Panc1 (cell line): ENCODE results near the gene HCN4. TPM values are rescaled to one million over a fixed set of nuclear protein-coding genes. Genes with fewer than 3 reads are reported as not detected.

ENCODE experiments used
- ATAC-seq: fragments of 200-7000 bp; cut with Tn5 transposase; 2 replicates; pipeline ENCODE4 v1.9.1; 2020; ENCODE audit warnings: mild to moderate bottlenecking, moderate library complexity
- BruUV-seq: library from RNA; stranded (reverse); fragments of 400-500 nt; replicated peaks from 2 replicates; lab custom pipeline; 2021; lab: Mats Ljungman, UMichigan
- CTCF ChIA-PET: fragments of 300-600 bp; sonication (Branson Sonifier 250); formaldehyde crosslinking; loops from one replicate; lab custom pipeline; 2022; ENCODE audit warnings: antibody characterized with exemption; lab: Charles Lee
- POLR2A ChIA-PET: fragments of 300-600 bp; sonication (Branson Sonifier 250); formaldehyde crosslinking; loops from one replicate; lab custom pipeline; 2022; ENCODE audit warnings: antibody characterized with exemption; lab: Charles Lee
- DNase-seq: peaks from one replicate; pipeline ENCODE4 v3.0.0-alpha.2; 2010; ENCODE audit warnings: low read depth, low spot score
- H3K27ac ChIP-seq: 2 replicates; pipeline ENCODE4 v1.5.1; 2011; ENCODE audit warnings: mild to moderate bottlenecking, low read length, inconsistent platforms
- H3K27me3 ChIP-seq: fragments of 200-500 bp; sonication (Bioruptor generic); 2 replicates; pipeline ENCODE4 v1.6.0; 2014; ENCODE audit warnings: low read length, inconsistent platforms; ENCODE audit not compliant: control insufficient read depth, insufficient read depth
- H3K36me3 ChIP-seq: fragments of 200-500 bp; sonication (Bioruptor generic); 2 replicates; pipeline ENCODE4 v1.5.1; 2014; ENCODE audit warnings: inconsistent platforms, mild to moderate bottlenecking, low read length, moderate library complexity; ENCODE audit not compliant: control insufficient read depth, insufficient read depth
- H3K4me1 ChIP-seq: 2 replicates; pipeline ENCODE4 v1.5.1; 2011; ENCODE audit warnings: inconsistent platforms, mild to moderate bottlenecking, low read length, moderate library complexity; ENCODE audit not compliant: control insufficient read depth, insufficient read depth
- H3K4me3 ChIP-seq, 2 experiments: 2 replicates each; pipeline ENCODE4 v1.5.1; 2011 to 2012; ENCODE audit warnings: low read depth in 2 of 2, low read length in 2 of 2, mild to moderate bottlenecking in 2 of 2, inconsistent platforms in 1 of 2, moderate library complexity in 1 of 2
- H3K9me3 ChIP-seq: fragments of 200-500 bp; sonication (Bioruptor generic); 2 replicates; pipeline ENCODE4 v1.5.1; 2014; ENCODE audit warnings: low read depth, mild to moderate bottlenecking, inconsistent platforms, low read length, moderate library complexity; ENCODE audit not compliant: control insufficient read depth, insufficient read depth
- POLR2AphosphoS5 ChIP-seq: IDR thresholded peaks from 2 replicates; pipeline ENCODE4 v1.6.1; 2012; ENCODE audit warnings: mild to moderate bottlenecking, low read depth, low read length, moderate library complexity
- SIN3A ChIP-seq: IDR thresholded peaks from 2 replicates; pipeline ENCODE4 v1.6.1; 2012; ENCODE audit warnings: low read depth, mild to moderate bottlenecking, low read length, moderate library complexity, borderline replicate concordance; ENCODE audit not compliant: insufficient read depth
- TCF7L2 ChIP-seq: IDR thresholded peaks from 2 replicates; pipeline ENCODE4 v1.6.1; 2011; ENCODE audit warnings: mild to moderate bottlenecking, low read depth, low read length, inconsistent platforms
- in situ Hi-C: cut with HindIII; loops from 2 replicates; pipeline ENCODE4 v1.10.0; 2016; ENCODE audit warnings: low sequenced_read_pairs, low pct_unique_long_range_greater_than_20kb
- intact Hi-C: fragments of 100-400 bp; cut with micrococcal nuclease; formaldehyde crosslinking; loops from one replicate; pipeline ENCODE4 v1.10.0; 2022; ENCODE audit not compliant: unreplicated experiment
- total RNA-seq: library from RNA; stranded (reverse); gene quantifications from one replicate; pipeline ENCODE4 v1.2.1, GENCODE V29; 2021; ENCODE audit not compliant: unreplicated experiment
- TF ChIP-seq, protein P1 (sequence below): fragments of 450-650 bp; IDR thresholded peaks from 2 replicates; pipeline ENCODE4 v1.5.1; 2017; ENCODE audit warnings: mild to moderate bottlenecking
- TF ChIP-seq, protein P2 (sequence below), 2 experiments: IDR thresholded peaks; 2 replicates each; pipeline ENCODE4 v1.6.1; 2011 to 2012; ENCODE audit warnings: low read depth in 2 of 2, control low read depth in 1 of 2, low read length in 1 of 2, mild to moderate bottlenecking in 1 of 2, moderate library complexity in 1 of 2; ENCODE audit not compliant: insufficient read depth in 1 of 2

The HCN4 gene
- total RNA-seq, 1 experiment from 2014 or later, result 0.15 TPM

DNA sequence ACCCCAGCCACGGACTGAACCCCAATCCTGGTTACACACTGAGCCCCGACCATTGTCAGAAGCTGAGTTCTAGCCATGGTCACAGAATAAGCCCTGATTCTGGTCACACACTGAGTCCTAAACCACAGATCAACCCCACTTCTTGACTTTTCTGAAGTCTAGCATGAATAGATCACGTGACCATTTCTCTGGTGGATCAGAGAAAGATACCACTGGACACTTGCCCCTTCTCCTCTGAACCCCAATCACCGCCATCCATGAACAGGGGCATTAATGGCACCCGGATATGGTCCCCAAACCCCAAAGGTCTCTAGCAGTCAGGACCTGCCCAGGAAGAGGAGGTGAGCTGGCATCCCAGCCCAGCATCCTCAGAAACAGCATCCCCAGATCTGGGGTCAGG lies 9.1 kb downstream of the HCN4 start:
- Histone ChIP-seq H3K36me3 (no peaks in the 10 kb centered on the region), H3K9me3 (no peaks in the 10 kb centered on the region), H3K4me3 (no peak overlapping the region), H3K27ac (no peak overlapping the region), H3K27me3 (peaks cover 2% of the 10 kb centered on the region; the same call in 1 of the 2 replicates), H3K4me1 (no peaks in the 10 kb centered on the region)
- intact Hi-C loops (no loop called here), in situ Hi-C loops (no loop called here)
- no peak for DNase-seq
- BruUV-seq, result no TSS peak
- ChIA-PET CTCF (no interaction called here), POLR2A (no interaction called here)
- ATAC-seq, result no peak
- TF ChIP-seq, protein P1, sequence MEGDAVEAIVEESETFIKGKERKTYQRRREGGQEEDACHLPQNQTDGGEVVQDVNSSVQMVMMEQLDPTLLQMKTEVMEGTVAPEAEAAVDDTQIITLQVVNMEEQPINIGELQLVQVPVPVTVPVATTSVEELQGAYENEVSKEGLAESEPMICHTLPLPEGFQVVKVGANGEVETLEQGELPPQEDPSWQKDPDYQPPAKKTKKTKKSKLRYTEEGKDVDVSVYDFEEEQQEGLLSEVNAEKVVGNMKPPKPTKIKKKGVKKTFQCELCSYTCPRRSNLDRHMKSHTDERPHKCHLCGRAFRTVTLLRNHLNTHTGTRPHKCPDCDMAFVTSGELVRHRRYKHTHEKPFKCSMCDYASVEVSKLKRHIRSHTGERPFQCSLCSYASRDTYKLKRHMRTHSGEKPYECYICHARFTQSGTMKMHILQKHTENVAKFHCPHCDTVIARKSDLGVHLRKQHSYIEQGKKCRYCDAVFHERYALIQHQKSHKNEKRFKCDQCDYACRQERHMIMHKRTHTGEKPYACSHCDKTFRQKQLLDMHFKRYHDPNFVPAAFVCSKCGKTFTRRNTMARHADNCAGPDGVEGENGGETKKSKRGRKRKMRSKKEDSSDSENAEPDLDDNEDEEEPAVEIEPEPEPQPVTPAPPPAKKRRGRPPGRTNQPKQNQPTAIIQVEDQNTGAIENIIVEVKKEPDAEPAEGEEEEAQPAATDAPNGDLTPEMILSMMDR, result no peak
- no peak for TF ChIP-seq SIN3A
- no peak for TF ChIP-seq TCF7L2
- TF ChIP-seq, protein P2, sequence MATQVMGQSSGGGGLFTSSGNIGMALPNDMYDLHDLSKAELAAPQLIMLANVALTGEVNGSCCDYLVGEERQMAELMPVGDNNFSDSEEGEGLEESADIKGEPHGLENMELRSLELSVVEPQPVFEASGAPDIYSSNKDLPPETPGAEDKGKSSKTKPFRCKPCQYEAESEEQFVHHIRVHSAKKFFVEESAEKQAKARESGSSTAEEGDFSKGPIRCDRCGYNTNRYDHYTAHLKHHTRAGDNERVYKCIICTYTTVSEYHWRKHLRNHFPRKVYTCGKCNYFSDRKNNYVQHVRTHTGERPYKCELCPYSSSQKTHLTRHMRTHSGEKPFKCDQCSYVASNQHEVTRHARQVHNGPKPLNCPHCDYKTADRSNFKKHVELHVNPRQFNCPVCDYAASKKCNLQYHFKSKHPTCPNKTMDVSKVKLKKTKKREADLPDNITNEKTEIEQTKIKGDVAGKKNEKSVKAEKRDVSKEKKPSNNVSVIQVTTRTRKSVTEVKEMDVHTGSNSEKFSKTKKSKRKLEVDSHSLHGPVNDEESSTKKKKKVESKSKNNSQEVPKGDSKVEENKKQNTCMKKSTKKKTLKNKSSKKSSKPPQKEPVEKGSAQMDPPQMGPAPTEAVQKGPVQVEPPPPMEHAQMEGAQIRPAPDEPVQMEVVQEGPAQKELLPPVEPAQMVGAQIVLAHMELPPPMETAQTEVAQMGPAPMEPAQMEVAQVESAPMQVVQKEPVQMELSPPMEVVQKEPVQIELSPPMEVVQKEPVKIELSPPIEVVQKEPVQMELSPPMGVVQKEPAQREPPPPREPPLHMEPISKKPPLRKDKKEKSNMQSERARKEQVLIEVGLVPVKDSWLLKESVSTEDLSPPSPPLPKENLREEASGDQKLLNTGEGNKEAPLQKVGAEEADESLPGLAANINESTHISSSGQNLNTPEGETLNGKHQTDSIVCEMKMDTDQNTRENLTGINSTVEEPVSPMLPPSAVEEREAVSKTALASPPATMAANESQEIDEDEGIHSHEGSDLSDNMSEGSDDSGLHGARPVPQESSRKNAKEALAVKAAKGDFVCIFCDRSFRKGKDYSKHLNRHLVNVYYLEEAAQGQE (IDR thresholded peaks at IDR 0.05; ENCODE audit: insufficient read depth in 1 of 2, low read depth in 2 of 2, low read length in 1 of 2), result no peak
- TF ChIP-seq POLR2AphosphoS5, result no peak

DNA sequence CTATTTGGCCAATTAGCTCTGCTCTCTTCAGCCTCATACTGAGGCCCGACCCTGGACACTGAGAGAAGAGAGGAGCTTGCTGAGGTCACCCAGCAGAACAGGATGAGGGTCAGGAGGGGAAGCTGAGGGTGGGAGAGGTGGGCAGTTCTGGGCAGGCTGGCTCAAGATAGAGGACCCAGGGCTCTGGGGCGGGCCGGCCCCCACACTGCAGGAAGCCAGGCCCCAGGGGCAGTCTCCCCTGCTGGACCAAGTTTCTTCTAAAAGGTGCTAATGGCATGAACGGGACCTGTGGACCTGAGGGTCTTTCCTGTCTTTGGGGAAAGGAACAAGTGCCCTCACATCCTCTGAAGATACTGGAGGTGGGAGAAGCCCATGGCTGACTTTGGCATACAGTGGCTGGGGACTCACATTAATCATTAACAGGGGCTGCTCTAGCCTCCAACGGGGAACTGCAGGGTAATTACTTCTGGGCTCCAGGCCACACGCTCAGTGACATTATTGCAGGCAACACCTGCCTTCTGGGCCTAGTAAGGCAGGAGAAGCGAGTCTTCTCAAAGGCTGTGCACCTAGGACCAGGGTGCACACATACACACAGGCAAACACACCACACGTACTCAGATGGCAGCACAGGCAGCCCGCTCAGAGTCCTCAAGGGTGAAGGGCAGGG lies 10.6 kb downstream of the HCN4 start:
- BruUV-seq, result no TSS peak
- DNase-seq, result no peak

More for the DNA sequence above, 10.6 kb downstream of the HCN4 start:
- Histone ChIP-seq H3K4me1 (no peaks in the 10 kb centered on the region), H3K9me3 (no peaks in the 10 kb centered on the region), H3K4me3 (no peak overlapping the region), H3K27ac (no peak overlapping the region), H3K36me3 (no peaks in the 10 kb centered on the region), H3K27me3 (peaks cover 2% of the 10 kb centered on the region; the same call in 1 of the 2 replicates)
- intact Hi-C loops, result no loop called here
- ChIA-PET CTCF (interaction anchor here (0.5 kb wide), 1 partner anchor 11 kb away, joined by 4 read pairs; the partner anchor contains the start of gene HCN4), POLR2A (no interaction called here)
- in situ Hi-C loops, result no loop called here
- ATAC-seq, result no peak
- TF ChIP-seq, protein P1, result no peak
- TF ChIP-seq TCF7L2, result no peak
- TF ChIP-seq, protein P2 (IDR thresholded peaks at IDR 0.05; ENCODE audit: insufficient read depth in 1 of 2, low read depth in 2 of 2, low read length in 1 of 2), result no peak
- no peak for TF ChIP-seq POLR2AphosphoS5
- TF ChIP-seq SIN3A, result no peak
